ACC112 (cell line): ENCODE data around the gene OR52J3.

Experiments
- H2AFZ ChIP-seq: fragments of 200-600 bp; sonication (generic); one replicate; pipeline ENCODE4 v1.6.0; 2017; ENCODE audit warnings: antibody characterized with exemption, low read length; ENCODE audit not compliant: unreplicated experiment
- H3K27ac ChIP-seq: fragments of 200-600 bp; sonication (generic); 2 replicates; pipeline ENCODE4 v1.5.1; 2014; ENCODE audit warnings: low read depth, mild to moderate bottlenecking, antibody characterized with exemption, low read length, moderate library complexity
- H3K27me3 ChIP-seq: fragments of 200-600 bp; sonication (generic); 2 replicates; pipeline ENCODE4 v1.6.1; 2014; ENCODE audit warnings: mild to moderate bottlenecking, antibody characterized with exemption, low read length, moderate library complexity, mixed read lengths; ENCODE audit not compliant: insufficient read depth
- H3K36me3 ChIP-seq: fragments of 200-600 bp; sonication (generic); 2 replicates; pipeline ENCODE4 v1.6.1; 2016; ENCODE audit warnings: mild to moderate bottlenecking, antibody characterized with exemption, low read length, moderate library complexity, mixed read lengths; ENCODE audit not compliant: insufficient read depth
- H3K4me1 ChIP-seq: fragments of 200-600 bp; sonication (generic); one replicate; pipeline ENCODE4 v1.6.1; 2016; ENCODE audit warnings: low read length, mixed read lengths; ENCODE audit not compliant: insufficient read depth, unreplicated experiment, control insufficient read depth
- H3K4me3 ChIP-seq: fragments of 200-600 bp; sonication (generic); 2 replicates; pipeline ENCODE4 v1.5.1; 2014; ENCODE audit warnings: mild to moderate bottlenecking, low read depth, low read length
- H3K79me2 ChIP-seq: fragments of 200-600 bp; sonication (generic); one replicate; pipeline ENCODE4 v1.6.0; 2016; ENCODE audit warnings: low read length; ENCODE audit not compliant: control insufficient read depth, unreplicated experiment, insufficient read depth

The OR52J3 gene

DNA sequence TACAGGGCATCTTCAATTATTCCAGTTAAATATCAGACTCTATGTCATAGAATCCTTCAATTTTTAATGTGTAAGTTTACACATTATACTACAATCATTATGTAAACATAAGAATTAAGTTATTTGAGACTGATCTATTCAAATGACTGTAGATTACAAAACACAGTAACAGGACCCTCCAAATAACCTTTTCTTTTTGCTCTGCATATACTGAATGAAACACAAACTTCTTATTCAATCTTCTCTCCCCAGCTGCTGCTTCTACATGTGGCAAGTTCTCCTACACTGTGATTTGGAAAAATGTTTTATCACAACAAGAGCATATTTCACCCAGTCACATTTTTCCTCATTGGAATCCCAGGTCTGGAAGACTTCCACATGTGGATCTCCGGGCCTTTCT, at the start of gene OR52J3:
OR52J3 (plus strand) TSS at position 301 of the 400 bp plus-strand sequence; CDS start at position 301, 0 bp downstream.
- no peak within 1 kb of the TSS for H2AFZ ChIP-seq
- no peak within 1 kb of the TSS for H3K4me3 ChIP-seq
- H3K27me3 ChIP-seq: no peaks in the 10 kb centered on the region
- H3K79me2 ChIP-seq: no peaks in the 10 kb centered on the region
- H3K36me3 ChIP-seq: no peaks in the 10 kb centered on the region
- H3K27ac ChIP-seq: no peak within 1 kb of the TSS
- no peaks in the 10 kb centered on the region for H3K4me1 ChIP-seq

- Histone ChIP-seq H3K36me3 (no peaks in the 10 kb centered on the region), H3K79me2 (no peaks in the 10 kb centered on the region), H3K27me3 (peaks cover 11% of the 10 kb centered on the region; the same call in 1 of the 2 replicates), H2AFZ (no peak overlapping the region), H3K4me1 (no peaks in the 10 kb centered on the region), H3K4me3 (no peak overlapping the region), H3K27ac (no peak overlapping the region)
These were observed 41.7 kb upstream of the OR52J3 start for GRCh38 chr11:5004424-5005274.

DNA sequence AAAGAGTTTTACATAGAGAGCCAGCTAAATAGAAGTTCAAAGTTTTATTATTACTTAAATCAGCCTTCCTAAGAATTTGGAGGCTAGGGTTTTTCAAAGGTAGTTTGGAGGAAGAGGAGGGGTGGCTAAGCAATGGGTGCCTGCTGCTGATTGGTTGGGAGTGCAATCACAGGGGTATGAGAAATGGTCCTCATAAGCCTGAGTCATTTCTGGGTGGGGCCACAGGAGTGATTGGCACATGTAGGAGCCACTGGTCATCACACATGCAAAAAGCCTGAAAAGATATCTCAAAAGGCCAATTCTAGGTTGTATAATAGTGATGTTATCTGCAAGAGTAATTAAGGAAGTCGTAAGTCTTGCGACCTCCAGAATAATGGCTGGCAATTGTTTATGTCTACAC, 38.8 kb upstream of the OR52J3 start:
- 0 out of 2 replicates have a peak, but pooled peaks cover 5% of the 10 kb centered on the region for H3K27me3 ChIP-seq
- no peak overlapping the region for H2AFZ ChIP-seq
- no peak overlapping the region for H3K4me3 ChIP-seq
- no peaks in the 10 kb centered on the region for H3K4me1 ChIP-seq
- H3K79me2 ChIP-seq: no peaks in the 10 kb centered on the region
- no peaks in the 10 kb centered on the region for H3K36me3 ChIP-seq
- H3K27ac ChIP-seq: no peak overlapping the region

GRCh38 chr11:5011254-5011653, 35.1 kb upstream of the OR52J3 start:
- Histone ChIP-seq H3K27me3 (no peaks in the 10 kb centered on the region), H3K4me3 (no peak overlapping the region), H3K36me3 (no peaks in the 10 kb centered on the region), H3K4me1 (no peaks in the 10 kb centered on the region), H2AFZ (no peak overlapping the region), H3K27ac (no peak overlapping the region), H3K79me2 (no peaks in the 10 kb centered on the region)

DNA sequence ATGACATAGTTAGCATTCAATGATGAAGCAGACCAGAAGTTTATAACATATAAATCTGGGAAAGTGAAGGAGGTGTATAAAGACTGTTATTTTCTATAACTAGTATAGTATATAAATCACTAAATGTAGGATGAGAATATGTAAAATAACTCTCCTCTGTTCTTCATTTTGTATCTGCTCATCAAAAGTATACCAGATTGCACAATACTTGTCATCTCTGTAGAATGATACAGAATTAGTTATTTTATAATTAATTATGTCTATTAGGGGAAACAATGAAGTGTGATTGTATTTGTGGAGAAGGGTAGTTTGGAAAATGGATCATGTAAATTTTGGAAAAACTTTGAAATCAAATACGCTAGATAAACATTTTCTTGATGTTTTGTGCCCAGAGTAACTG, 33.3 kb upstream of the OR52J3 start:
- H3K27me3 ChIP-seq: no peaks in the 10 kb centered on the region
- H2AFZ ChIP-seq: no peak overlapping the region
- no peaks in the 10 kb centered on the region for H3K36me3 ChIP-seq
- no peak overlapping the region for H3K4me3 ChIP-seq
- no peaks in the 10 kb centered on the region for H3K79me2 ChIP-seq
- no peak overlapping the region for H3K27ac ChIP-seq
- no peaks in the 10 kb centered on the region for H3K4me1 ChIP-seq

DNA sequence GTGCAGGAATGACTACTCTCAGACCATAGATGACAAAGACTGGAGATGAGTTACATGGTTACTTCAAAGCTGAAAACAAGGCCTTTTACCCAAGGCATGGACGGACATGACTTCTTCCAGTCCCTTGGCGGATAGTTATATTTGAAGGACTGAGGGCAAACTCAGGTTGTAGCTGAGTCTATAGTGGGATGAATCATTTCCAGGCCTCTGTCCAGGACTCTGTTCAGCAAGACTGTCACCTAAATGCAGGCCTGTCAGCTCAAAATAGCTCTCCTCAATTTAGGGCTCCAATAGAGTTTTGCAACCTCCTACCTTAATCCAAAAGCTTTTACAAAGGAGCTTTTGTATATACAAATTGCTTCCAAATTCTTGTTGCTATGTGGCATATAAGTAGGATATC, 24.3 kb upstream of the OR52J3 start:
- H3K27me3 ChIP-seq: no peaks in the 10 kb centered on the region
- no peak overlapping the region for H3K27ac ChIP-seq
- H3K79me2 ChIP-seq: no peaks in the 10 kb centered on the region
- no peaks in the 10 kb centered on the region for H3K36me3 ChIP-seq
- no peak overlapping the region for H3K4me3 ChIP-seq
- H2AFZ ChIP-seq: no peak overlapping the region
- H3K4me1 ChIP-seq: no peaks in the 10 kb centered on the region

- Histone ChIP-seq H3K36me3 (no peaks in the 10 kb centered on the region), H3K4me3 (no peak overlapping the region), H3K4me1 (no peaks in the 10 kb centered on the region), H3K79me2 (no peaks in the 10 kb centered on the region), H3K27me3 (no peaks in the 10 kb centered on the region), H3K27ac (no peak overlapping the region), H2AFZ (no peak overlapping the region)
These were observed 9.7 kb upstream of the OR52J3 start for GRCh38 chr11:5036669-5037068.

GRCh38 chr11:5037926-5038325, 8.4 kb upstream of the OR52J3 start:
- no peak overlapping the region for H3K27ac ChIP-seq
- H3K36me3 ChIP-seq: no peaks in the 10 kb centered on the region
- H3K4me1 ChIP-seq: no peaks in the 10 kb centered on the region
- H3K79me2 ChIP-seq: no peaks in the 10 kb centered on the region
- H3K4me3 ChIP-seq: no peak overlapping the region
- H2AFZ ChIP-seq: no peak overlapping the region
- no peaks in the 10 kb centered on the region for H3K27me3 ChIP-seq

DNA sequence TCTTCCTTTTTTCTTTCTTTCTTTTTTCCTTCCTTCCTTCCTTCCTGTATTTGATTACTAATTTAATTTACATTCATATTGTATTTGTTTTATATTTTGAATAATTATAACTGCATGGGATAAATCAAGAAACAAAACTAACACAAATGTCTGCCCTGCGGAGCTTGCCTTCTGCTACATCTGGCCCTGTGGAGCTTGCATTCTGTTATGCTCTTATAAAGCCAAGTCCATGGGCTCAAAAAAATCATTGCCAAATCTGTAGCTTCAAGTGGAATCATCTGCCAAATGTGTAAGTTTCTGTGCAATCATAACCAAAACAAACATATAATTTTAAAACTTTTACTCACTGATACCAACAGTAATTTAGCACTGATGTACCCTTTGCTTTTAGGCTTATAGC, 8.0 kb upstream of the OR52J3 start:
- no peaks in the 10 kb centered on the region for H3K4me1 ChIP-seq
- no peak overlapping the region for H2AFZ ChIP-seq
- no peaks in the 10 kb centered on the region for H3K27me3 ChIP-seq
- no peaks in the 10 kb centered on the region for H3K36me3 ChIP-seq
- no peaks in the 10 kb centered on the region for H3K79me2 ChIP-seq
- H3K4me3 ChIP-seq: no peak overlapping the region
- no peak overlapping the region for H3K27ac ChIP-seq

- Histone ChIP-seq H3K27ac (no peak overlapping the region), H3K79me2 (no peaks in the 10 kb centered on the region), H3K27me3 (no peaks in the 10 kb centered on the region), H2AFZ (no peak overlapping the region), H3K4me1 (no peaks in the 10 kb centered on the region), H3K36me3 (no peaks in the 10 kb centered on the region), H3K4me3 (no peak overlapping the region)
These were observed 5.5 kb upstream of the OR52J3 start for GRCh38 chr11:5040876-5041275.

GRCh38 chr11:5042091-5042490, 4.2 kb upstream of the OR52J3 start:
- no peaks in the 10 kb centered on the region for H3K27me3 ChIP-seq
- H3K4me3 ChIP-seq: no peak overlapping the region
- H3K79me2 ChIP-seq: no peaks in the 10 kb centered on the region
- H3K27ac ChIP-seq: no peak overlapping the region
- no peaks in the 10 kb centered on the region for H3K36me3 ChIP-seq
- H3K4me1 ChIP-seq: no peaks in the 10 kb centered on the region
- H2AFZ ChIP-seq: no peak overlapping the region
